Colonic mucosa (tissue), 4 donors: ENCODE results near the gene MAST2. TPM values are rescaled to one million over a fixed set of nuclear protein-coding genes. Genes with fewer than 3 reads are reported as not detected.
A peak's percentile ranks its signal among the peaks of the same experiment; 100 is the strongest.

ENCODE experiments used
- DNase-seq: peaks from one replicate; pipeline ENCODE4 v3.0.0-alpha.2; 2020
- H3K27ac ChIP-seq: fragments of 200-600 bp; one replicate; pipeline ENCODE4 v1.8.0; 2021
- H3K27me3 ChIP-seq: fragments of 200-600 bp; one replicate; pipeline ENCODE4 v1.8.0; 2021
- H3K36me3 ChIP-seq: fragments of 200-600 bp; one replicate; pipeline ENCODE4 v1.8.0; 2021
- H3K4me1 ChIP-seq: fragments of 200-600 bp; one replicate; pipeline ENCODE4 v1.8.0; 2021; ENCODE audit warnings: mild to moderate bottlenecking
- H3K4me3 ChIP-seq: fragments of 200-600 bp; one replicate; pipeline ENCODE4 v1.8.0; 2021
- H3K9ac ChIP-seq, 2 donors: one replicate each; pipeline ENCODE4 v1.7.0; 2013; ENCODE audit warnings: control low read depth in 2 of 2, low read depth in 2 of 2, low read length in 2 of 2
- H3K9me3 ChIP-seq: fragments of 200-600 bp; one replicate; pipeline ENCODE4 v1.8.0; 2021
- intact Hi-C: fragments of 100-400 bp; cut with DNase I; formaldehyde crosslinking; loops from one replicate; pipeline ENCODE4 v1.14.1; 2022
- total RNA-seq, 2 donors: library from RNA; stranded (reverse); fragmentation: NEBNext Ultra II Directional in 1 of 2; extraction: Animal tissue kit (Norgen Biotek cat#: 25700) in 1 of 2; gene quantifications; one replicate each; pipeline ENCODE4 v1.2.1, GENCODE V29; 2021
- TF ChIP-seq, protein P1 (sequence below): fragments of 200-600 bp; IDR thresholded peaks from one replicate; pipeline ENCODE4 v1.8.0; 2022; ENCODE audit warnings: antibody characterized with exemption, mild to moderate bottlenecking
- donor health status: healthy.
- donor health status: DM: no; HTN: no; CAD: no.
- donor health status: DM: no; HTN: no; CAD: no.

The MAST2 gene
- total RNA-seq, 2 donors from 2014 or later = 76.3 to 79.1 TPM

- H3K4me1 ChIP-seq = peaks cover 4% of the 10 kb centered on the region
- no peak overlapping the region for H3K9ac ChIP-seq
- no peak overlapping the region for H3K27ac ChIP-seq
- no peaks in the 10 kb centered on the region for H3K27me3 ChIP-seq
- TF ChIP-seq, protein P1, sequence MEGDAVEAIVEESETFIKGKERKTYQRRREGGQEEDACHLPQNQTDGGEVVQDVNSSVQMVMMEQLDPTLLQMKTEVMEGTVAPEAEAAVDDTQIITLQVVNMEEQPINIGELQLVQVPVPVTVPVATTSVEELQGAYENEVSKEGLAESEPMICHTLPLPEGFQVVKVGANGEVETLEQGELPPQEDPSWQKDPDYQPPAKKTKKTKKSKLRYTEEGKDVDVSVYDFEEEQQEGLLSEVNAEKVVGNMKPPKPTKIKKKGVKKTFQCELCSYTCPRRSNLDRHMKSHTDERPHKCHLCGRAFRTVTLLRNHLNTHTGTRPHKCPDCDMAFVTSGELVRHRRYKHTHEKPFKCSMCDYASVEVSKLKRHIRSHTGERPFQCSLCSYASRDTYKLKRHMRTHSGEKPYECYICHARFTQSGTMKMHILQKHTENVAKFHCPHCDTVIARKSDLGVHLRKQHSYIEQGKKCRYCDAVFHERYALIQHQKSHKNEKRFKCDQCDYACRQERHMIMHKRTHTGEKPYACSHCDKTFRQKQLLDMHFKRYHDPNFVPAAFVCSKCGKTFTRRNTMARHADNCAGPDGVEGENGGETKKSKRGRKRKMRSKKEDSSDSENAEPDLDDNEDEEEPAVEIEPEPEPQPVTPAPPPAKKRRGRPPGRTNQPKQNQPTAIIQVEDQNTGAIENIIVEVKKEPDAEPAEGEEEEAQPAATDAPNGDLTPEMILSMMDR = no peak
- no peaks in the 10 kb centered on the region for H3K9me3 ChIP-seq
- no peaks in the 10 kb centered on the region for H3K36me3 ChIP-seq
- intact Hi-C loops = no loop called here
- DNase-seq = no peak
- no peak overlapping the region for H3K4me3 ChIP-seq
Measured at GRCh38 chr1:46034601-46035516, 231.4 kb downstream of the MAST2 start.

GRCh38 chr1:46036894-46037839 lies 233.8 kb downstream of the MAST2 start:
- no peak overlapping the region for H3K27ac ChIP-seq
- peak overlapping the region in 1 of 2 donors; percentile 1 for H3K9ac ChIP-seq
- intact Hi-C loops = loop anchor here (1.0 kb wide), 2 partner anchors 143 to 186 kb away; no protein-coding TSS in a partner anchor
- H3K27me3 ChIP-seq = no peaks in the 10 kb centered on the region
- no peaks in the 10 kb centered on the region for H3K36me3 ChIP-seq
- peaks cover 4% of the 10 kb centered on the region for H3K4me1 ChIP-seq
- H3K4me3 ChIP-seq = no peak overlapping the region
- TF ChIP-seq, protein P1 = peak; percentile 100
- peak; percentile 89 for DNase-seq
- H3K9me3 ChIP-seq = no peaks in the 10 kb centered on the region

DNA sequence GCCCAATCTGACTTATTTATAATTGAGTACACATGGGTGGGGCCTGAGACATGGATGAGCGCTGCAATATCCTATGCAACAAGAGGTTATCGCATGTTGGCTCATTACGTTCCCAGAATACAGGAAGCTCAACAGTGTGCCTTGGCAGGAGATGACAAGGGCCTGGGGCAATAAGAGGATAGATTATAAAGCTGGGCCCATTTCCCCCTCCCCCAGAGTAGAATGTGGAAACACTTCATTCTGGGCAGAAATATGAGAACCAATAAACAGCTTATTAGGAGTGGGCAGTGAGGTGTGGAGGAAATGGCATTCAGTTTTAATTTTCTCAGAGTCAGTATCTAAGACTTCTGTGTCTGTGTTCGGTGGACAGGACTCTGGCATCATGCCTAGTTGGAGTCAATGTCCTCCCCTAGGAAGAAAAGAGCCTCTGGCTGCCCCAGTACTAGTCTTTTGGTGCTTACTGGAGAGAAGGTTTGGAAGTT lies 236.2 kb downstream of the MAST2 start:
- TF ChIP-seq, protein P1 = no peak
- no peak overlapping the region for H3K9ac ChIP-seq
- H3K4me3 ChIP-seq = no peak overlapping the region
- peak; percentile 40 for DNase-seq
- no peaks in the 10 kb centered on the region for H3K36me3 ChIP-seq
- peaks cover 4% of the 10 kb centered on the region for H3K4me1 ChIP-seq
- H3K27me3 ChIP-seq = no peaks in the 10 kb centered on the region
- no peaks in the 10 kb centered on the region for H3K9me3 ChIP-seq
- H3K27ac ChIP-seq = peak overlapping the region; percentile 26
- intact Hi-C loops = no loop called here

DNA sequence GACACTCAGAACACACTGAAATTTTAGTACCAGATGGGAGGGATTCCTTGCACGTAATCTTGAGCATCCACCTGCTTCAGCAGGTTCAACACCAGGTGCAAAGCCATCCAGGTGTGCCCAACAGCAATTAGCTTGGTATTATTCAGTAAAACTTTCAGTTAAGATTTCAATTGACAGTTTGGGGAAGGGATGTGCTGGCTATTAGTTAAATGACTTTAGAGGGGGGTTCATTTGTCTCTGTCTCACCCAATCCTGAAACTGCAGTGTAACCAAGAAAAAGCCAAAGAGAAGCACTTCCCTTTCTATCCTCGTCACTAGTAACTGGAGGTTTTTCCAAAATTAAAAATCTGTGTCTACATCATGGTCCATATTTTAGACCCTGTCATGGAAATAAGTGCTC lies 238.1 kb downstream of the MAST2 start:
- no peak overlapping the region for H3K4me3 ChIP-seq
- intact Hi-C loops = no loop called here
- H3K27me3 ChIP-seq = no peaks in the 10 kb centered on the region
- no peaks in the 10 kb centered on the region for H3K36me3 ChIP-seq
- H3K27ac ChIP-seq = no peak overlapping the region
- H3K9me3 ChIP-seq = no peaks in the 10 kb centered on the region
- H3K9ac ChIP-seq = no peak overlapping the region
- H3K4me1 ChIP-seq = peaks cover 4% of the 10 kb centered on the region
- no peak for DNase-seq
- TF ChIP-seq, protein P1 = no peak

- Histone ChIP-seq H3K9me3 (no peaks in the 10 kb centered on the region), H3K27me3 (no peaks in the 10 kb centered on the region), H3K27ac (no peak overlapping the region), H3K4me1 (peaks cover 4% of the 10 kb centered on the region), H3K36me3 (no peaks in the 10 kb centered on the region), H3K9ac (no peak overlapping the region), H3K4me3 (no peak overlapping the region)
- intact Hi-C loops = no loop called here
- TF ChIP-seq, protein P1 = no peak
- no peak for DNase-seq
Measured at GRCh38 chr1:46041974-46042373, 238.6 kb downstream of the MAST2 start.
